CD4-positive, CD25-positive, alpha-beta regulatory T cell (primary cell): ENCODE results near the gene SMOC2. TPM values are rescaled to one million over a fixed set of nuclear protein-coding genes. Genes with fewer than 3 reads are reported as not detected.
"Not testable (repeated sequence)": the region's sequence is repeated elsewhere in the genome, so short reads cannot be mapped to it uniquely, and the experiment has no call there.

Experiments used
- ATAC-seq, 2 donors: fragments of 150-1000 bp; cut with Tn5 transposase; one replicate each; pipeline ENCODE4 v1.10.0; 2021; ENCODE audit warnings: low read depth in 2 of 2, moderate number of reproducible peaks in 2 of 2, moderate library complexity in 1 of 2
- DNase-seq, 3 donors: peaks; one replicate each; pipeline versions ENCODE4 v3.0.0 to v3.0.0-alpha.2; 2012 to 2022; ENCODE audit warnings: mixed read lengths in 1 of 3
- H3K27ac ChIP-seq: one replicate; pipeline ENCODE4 v1.7.0; 2013; ENCODE audit warnings: mild to moderate bottlenecking, low read length; ENCODE audit not compliant: insufficient read depth, poor library complexity, severe bottlenecking
- H3K27me3 ChIP-seq: one replicate; pipeline ENCODE4 v1.7.0; 2013; ENCODE audit warnings: low read length; ENCODE audit not compliant: control insufficient read depth, insufficient read depth
- H3K36me3 ChIP-seq: one replicate; pipeline ENCODE4 v1.7.0; 2013; ENCODE audit warnings: mild to moderate bottlenecking, low read length, moderate library complexity; ENCODE audit not compliant: control insufficient read depth, insufficient read depth
- H3K4me1 ChIP-seq: 2 replicates; pipeline ENCODE4 v1.7.0; 2013; ENCODE audit warnings: mild to moderate bottlenecking, low read length; ENCODE audit not compliant: insufficient read depth, control insufficient read depth, poor library complexity, severe bottlenecking
- H3K4me3 ChIP-seq: one replicate; pipeline ENCODE4 v1.7.0; 2013; ENCODE audit warnings: low read depth, mild to moderate bottlenecking, low read length, moderate library complexity
- H3K9me3 ChIP-seq, 2 experiments: 1 replicate in 1 of 2; 2 replicates in 1 of 2; pipeline ENCODE4 v1.7.0; 2013; ENCODE audit warnings: low read length in 2 of 2, mild to moderate bottlenecking in 1 of 2, moderate library complexity in 1 of 2; ENCODE audit not compliant: control insufficient read depth in 2 of 2
- H3K27ac Mint-ChIP-seq, 3 donors: one replicate each; pipeline ENCODE4 v1.8.0; 2020 to 2022; ENCODE audit warnings: mild to moderate bottlenecking in 3 of 3, mixed read lengths in 3 of 3, moderate library complexity in 2 of 3
- H3K27me3 Mint-ChIP-seq: one replicate; pipeline ENCODE4 v1.8.0; 2022; ENCODE audit warnings: mild to moderate bottlenecking, mixed read lengths
- H3K36me3 Mint-ChIP-seq: one replicate; pipeline ENCODE4 v1.8.0; 2020; ENCODE audit warnings: mixed read lengths
- H3K4me1 Mint-ChIP-seq, 4 donors: one replicate each; pipeline ENCODE4 v1.8.0; 2020 to 2022; ENCODE audit warnings: mixed read lengths in 4 of 4, mild to moderate bottlenecking in 1 of 4
- H3K4me3 Mint-ChIP-seq, 4 donors: one replicate each; pipeline ENCODE4 v1.8.0; 2020 to 2022; ENCODE audit warnings: mild to moderate bottlenecking in 4 of 4, mixed read lengths in 4 of 4, moderate library complexity in 3 of 4
- H3K9me3 Mint-ChIP-seq, 7 donors: one replicate each; pipeline ENCODE4 v1.8.0; 2020 to 2022; ENCODE audit warnings: mixed read lengths in 7 of 7, mild to moderate bottlenecking in 3 of 7, moderate library complexity in 2 of 7
- polyA plus RNA-seq, 4 donors: library from polyadenylated mRNA; unstranded; fragments of 300-500 nt; fragmentation: Illumina TruSeq; gene quantifications; one replicate each; pipeline ENCODE4 v1.2.3, GENCODE V29; 2021
- total RNA-seq: library from RNA; stranded (reverse); gene quantifications from one replicate; pipeline ENCODE4 v1.2.3, GENCODE V29; 2022

The SMOC2 gene
- total and polyA plus RNA-seq, 5 donors from 2014 or later, result not detected

GRCh38 chr6:168694797-168695196, 253.8 kb downstream of the SMOC2 start:
- not testable (repeated sequence) for H3K27ac ChIP-seq, H3K27ac Mint-ChIP-seq, H3K4me1 Mint-ChIP-seq, H3K27me3 ChIP-seq, ATAC-seq, H3K9me3 Mint-ChIP-seq, H3K36me3 Mint-ChIP-seq, H3K36me3 ChIP-seq, H3K4me1 ChIP-seq, H3K4me3 ChIP-seq, H3K4me3 Mint-ChIP-seq, DNase-seq, H3K9me3 ChIP-seq, H3K27me3 Mint-ChIP-seq

DNA sequence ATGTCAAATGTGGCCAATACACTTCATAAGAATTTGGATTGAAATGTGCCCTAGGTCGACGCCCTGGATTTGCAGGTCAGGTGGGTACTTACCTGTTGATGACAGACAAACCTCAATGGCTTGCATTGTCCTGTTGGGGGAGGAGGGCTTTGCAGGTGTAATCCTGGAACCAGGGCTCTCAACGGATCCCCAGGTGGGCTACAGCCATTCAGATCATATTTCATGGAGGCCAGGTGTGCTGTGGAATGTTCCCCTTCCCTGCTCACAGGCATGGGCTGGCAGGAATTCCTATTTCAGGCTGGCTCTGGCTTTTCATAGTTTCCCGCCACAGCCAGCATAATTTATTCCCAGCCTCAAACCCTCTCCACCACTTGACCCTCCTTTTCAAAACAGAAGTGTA, 254.7 kb downstream of the SMOC2 start:
- no peaks in the 10 kb centered on the region for H3K4me1 Mint-ChIP-seq
- H3K36me3 Mint-ChIP-seq, result no peaks in the 10 kb centered on the region
- Histone ChIP-seq H3K27me3 (no peaks in the 10 kb centered on the region), H3K9me3 (no peaks in the 10 kb centered on the region), H3K4me1 (no peaks in the 10 kb centered on the region), H3K27ac (no peak overlapping the region), H3K4me3 (no peak overlapping the region), H3K36me3 (no peaks in the 10 kb centered on the region)
- peaks cover 5% of the 10 kb centered on the region for H3K27me3 Mint-ChIP-seq
- no peak overlapping the region for H3K4me3 Mint-ChIP-seq
- ATAC-seq (no peak), DNase-seq (no peak)
- H3K9me3 Mint-ChIP-seq, result peaks cover 0 to 6% (median 0%) of the 10 kb centered on the region in 7 donors
- no peak overlapping the region for H3K27ac Mint-ChIP-seq

- Histone ChIP-seq H3K9me3 (no peaks in the 10 kb centered on the region), H3K27ac (no peak overlapping the region), H3K4me1 (no peaks in the 10 kb centered on the region), H3K27me3 (no peaks in the 10 kb centered on the region), H3K36me3 (no peaks in the 10 kb centered on the region), H3K4me3 (no peak overlapping the region)
- Mint-ChIP-seq H3K27me3 (peaks cover 6% of the 10 kb centered on the region), H3K36me3 (no peaks in the 10 kb centered on the region), H3K4me3 (no peak overlapping the region), H3K9me3 (peaks cover 0 to 6% (median 0%) of the 10 kb centered on the region in 7 donors), H3K4me1 (no peaks in the 10 kb centered on the region), H3K27ac (no peak overlapping the region)
- DNase-seq (no peak), ATAC-seq (no peak)
Measured at GRCh38 chr6:168698923-168699322, 257.9 kb downstream of the SMOC2 start.

- peaks cover 0 to 6% (median 0%) of the 10 kb centered on the region in 7 donors for H3K9me3 Mint-ChIP-seq
- DNase-seq (no peak), ATAC-seq (no peak)
- peaks cover 5% of the 10 kb centered on the region for H3K27me3 Mint-ChIP-seq
- Histone ChIP-seq H3K27me3 (no peaks in the 10 kb centered on the region), H3K27ac (no peak overlapping the region), H3K4me1 (no peaks in the 10 kb centered on the region), H3K36me3 (no peaks in the 10 kb centered on the region), H3K9me3 (no peaks in the 10 kb centered on the region), H3K4me3 (no peak overlapping the region)
- no peaks in the 10 kb centered on the region for H3K36me3 Mint-ChIP-seq
- H3K4me3 Mint-ChIP-seq, result no peak overlapping the region
- no peak overlapping the region for H3K27ac Mint-ChIP-seq
- H3K4me1 Mint-ChIP-seq, result no peaks in the 10 kb centered on the region
Measured at GRCh38 chr6:168699631-168700295, 258.8 kb downstream of the SMOC2 start.

GRCh38 chr6:168700880-168701279, 259.9 kb downstream of the SMOC2 start:
- H3K4me3 Mint-ChIP-seq, result no peak overlapping the region

GRCh38 chr6:168703990-168704389, 263.0 kb downstream of the SMOC2 start:
- Histone ChIP-seq H3K4me3 (no peak overlapping the region), H3K9me3 (no peaks in the 10 kb centered on the region), H3K27ac (no peak overlapping the region), H3K36me3 (no peaks in the 10 kb centered on the region), H3K27me3 (no peaks in the 10 kb centered on the region), H3K4me1 (no peaks in the 10 kb centered on the region)
- DNase-seq (no peak), ATAC-seq (no peak)
- H3K9me3 Mint-ChIP-seq, result no peaks in the 10 kb centered on the region
- peaks cover 5% of the 10 kb centered on the region for H3K27me3 Mint-ChIP-seq
- no peak overlapping the region for H3K27ac Mint-ChIP-seq
- no peak overlapping the region for H3K4me3 Mint-ChIP-seq
- no peaks in the 10 kb centered on the region for H3K36me3 Mint-ChIP-seq
- no peaks in the 10 kb centered on the region for H3K4me1 Mint-ChIP-seq

More at GRCh38 chr6:168700880-168701279, 259.9 kb downstream of the SMOC2 start:
- Mint-ChIP-seq H3K27ac (no peak overlapping the region), H3K36me3 (no peaks in the 10 kb centered on the region), H3K4me1 (no peaks in the 10 kb centered on the region), H3K9me3 (peaks cover 0 to 6% (median 0%) of the 10 kb centered on the region in 7 donors), H3K27me3 (peaks cover 5% of the 10 kb centered on the region)
- H3K4me3 ChIP-seq, result no peak overlapping the region
- H3K27me3 ChIP-seq, result no peaks in the 10 kb centered on the region
- no peak for ATAC-seq
- H3K27ac ChIP-seq, result no peak overlapping the region
- H3K36me3 ChIP-seq, result no peaks in the 10 kb centered on the region
- DNase-seq, result no peak
- H3K4me1 ChIP-seq, result no peaks in the 10 kb centered on the region
- no peaks in the 10 kb centered on the region for H3K9me3 ChIP-seq

DNA sequence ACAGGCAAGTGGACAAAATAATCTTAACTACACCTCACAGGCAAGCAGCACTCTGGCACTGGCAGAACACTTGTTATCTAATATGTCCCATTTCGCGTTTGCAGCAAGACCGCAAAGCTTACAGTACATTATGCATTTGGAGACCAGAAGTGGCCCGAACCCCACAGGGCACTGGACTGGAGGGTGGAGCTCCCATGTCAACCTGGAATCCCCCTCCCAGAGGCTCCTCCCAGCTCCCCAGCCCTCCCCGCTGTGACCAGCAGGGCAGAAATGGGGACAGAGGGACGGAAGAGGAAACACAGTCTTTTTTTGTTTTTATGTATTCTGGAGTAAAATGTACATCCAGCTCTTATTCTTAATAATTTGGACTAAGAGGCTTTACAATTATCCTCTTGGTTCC, 263.7 kb downstream of the SMOC2 start:
- H3K27ac Mint-ChIP-seq, result no peak overlapping the region
- ATAC-seq, result no peak
- H3K9me3 ChIP-seq, result no peaks in the 10 kb centered on the region
- no peaks in the 10 kb centered on the region for H3K9me3 Mint-ChIP-seq
- no peak for DNase-seq
- no peaks in the 10 kb centered on the region for H3K4me1 ChIP-seq
- H3K27me3 Mint-ChIP-seq, result peaks cover 5% of the 10 kb centered on the region
- H3K36me3 Mint-ChIP-seq, result no peaks in the 10 kb centered on the region
- no peak overlapping the region for H3K4me3 ChIP-seq
- H3K36me3 ChIP-seq, result no peaks in the 10 kb centered on the region
- no peak overlapping the region for H3K4me3 Mint-ChIP-seq
- H3K27me3 ChIP-seq, result no peaks in the 10 kb centered on the region
- H3K4me1 Mint-ChIP-seq, result no peaks in the 10 kb centered on the region
- no peak overlapping the region for H3K27ac ChIP-seq

DNA sequence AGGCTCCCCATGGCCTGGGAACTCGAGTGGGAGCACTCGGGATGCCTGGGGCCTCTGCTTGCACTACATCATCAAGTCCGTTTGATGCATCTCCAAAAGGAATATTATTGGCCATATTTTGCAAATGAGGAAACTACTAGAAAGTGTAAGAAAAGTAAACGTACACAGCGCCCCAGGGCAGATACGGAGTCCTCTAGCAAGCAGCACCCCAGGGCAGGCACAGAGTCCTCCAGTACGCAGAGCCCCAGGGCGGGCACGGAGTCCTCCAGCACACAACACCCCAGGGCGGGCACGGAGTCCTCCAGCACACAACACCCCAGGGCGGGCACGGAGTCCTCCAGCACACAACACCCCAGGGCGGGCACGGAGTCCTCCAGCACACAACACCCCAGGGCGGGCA, 264.3 kb downstream of the SMOC2 start:
- not testable (repeated sequence) for H3K27me3 Mint-ChIP-seq, DNase-seq, H3K9me3 Mint-ChIP-seq, H3K27me3 ChIP-seq, ATAC-seq, H3K36me3 Mint-ChIP-seq, H3K27ac Mint-ChIP-seq, H3K4me1 Mint-ChIP-seq, H3K4me3 Mint-ChIP-seq, H3K27ac ChIP-seq, H3K9me3 ChIP-seq, H3K4me3 ChIP-seq, H3K4me1 ChIP-seq, H3K36me3 ChIP-seq
